SK-N-SH treated with all-trans-retinoic acid at 6 μM for 48 hours (cell line): Measurements from ENCODE around the gene STOM.

Experiments used
- ATAC-seq: fragments of 200-7000 bp; cut with Tn5 transposase; 3 replicates; pipeline ENCODE4 v1.9.1; 2020; ENCODE audit warnings: mild to moderate bottlenecking, moderate library complexity
- ARNTL ChIP-seq: fragments of 450-650 bp; formaldehyde crosslinking; IDR thresholded peaks from 2 replicates; pipeline ENCODE4 v1.5.0; 2020; ENCODE audit warnings: low read depth, mild to moderate bottlenecking, moderate library complexity, borderline replicate concordance
- BACH2 ChIP-seq: fragments of 250-450 bp; sonication (Bioruptor Pico); IDR thresholded peaks from 2 replicates; pipeline ENCODE4 v1.9.0; 2021; ENCODE audit warnings: mild to moderate bottlenecking, borderline replicate concordance
- CSDC2 ChIP-seq: fragments of 250-450 bp; sonication (Bioruptor Pico); IDR thresholded peaks from 2 replicates; pipeline ENCODE4 v1.5.0; 2020; ENCODE audit warnings: mild to moderate bottlenecking, moderate library complexity
- CSRNP3 ChIP-seq: fragments of 250-450 bp; sonication (Bioruptor Pico); IDR thresholded peaks from 2 replicates; pipeline ENCODE4 v1.5.1; 2021; ENCODE audit warnings: mild to moderate bottlenecking, moderate library complexity
- ESRRG ChIP-seq: fragments of 250-450 bp; sonication (Bioruptor Pico); IDR thresholded peaks from 2 replicates; pipeline ENCODE4 v1.6.1; 2021; ENCODE audit warnings: mild to moderate bottlenecking
- GLIS3 ChIP-seq: fragments of 250-450 bp; sonication (Bioruptor Pico); IDR thresholded peaks from 2 replicates; pipeline ENCODE4 v1.5.0; 2020; ENCODE audit warnings: mild to moderate bottlenecking, moderate library complexity
- OSR1 ChIP-seq: fragments of 250-450 bp; sonication (Bioruptor Pico); IDR thresholded peaks from 2 replicates; pipeline ENCODE4 v1.8.0; 2022; ENCODE audit warnings: moderate library complexity, mild to moderate bottlenecking, inconsistent platforms
- PATZ1 ChIP-seq: fragments of 250-450 bp; sonication (Bioruptor Pico); IDR thresholded peaks from 2 replicates; pipeline ENCODE4 v1.8.0; 2020; ENCODE audit warnings: mild to moderate bottlenecking, moderate library complexity, borderline replicate concordance
- PPARA ChIP-seq: fragments of 250-450 bp; sonication (Bioruptor Pico); IDR thresholded peaks from 2 replicates; pipeline ENCODE4 v1.5.0; 2020; ENCODE audit warnings: mild to moderate bottlenecking, borderline replicate concordance
- RARB ChIP-seq: fragments of 250-450 bp; sonication (Bioruptor Pico); IDR thresholded peaks from 2 replicates; pipeline ENCODE4 v1.8.0; 2021; ENCODE audit warnings: mild to moderate bottlenecking, moderate library complexity
- SNAI2 ChIP-seq: fragments of 250-450 bp; sonication (Bioruptor Pico); IDR thresholded peaks from 2 replicates; pipeline ENCODE4 v1.5.0; 2020; ENCODE audit warnings: mild to moderate bottlenecking, moderate library complexity
- TCF4 ChIP-seq: fragments of 250-450 bp; sonication (Bioruptor Pico); IDR thresholded peaks from 2 replicates; pipeline ENCODE4 v1.8.0; 2021; ENCODE audit warnings: mild to moderate bottlenecking, moderate library complexity, borderline replicate concordance
- TOX ChIP-seq: fragments of 250-450 bp; sonication (Bioruptor Pico); IDR thresholded peaks from 2 replicates; pipeline ENCODE4 v1.8.0; 2021; ENCODE audit warnings: mild to moderate bottlenecking, moderate library complexity, borderline replicate concordance
- TSHZ2 ChIP-seq: fragments of 250-450 bp; sonication (Bioruptor Pico); IDR thresholded peaks from 2 replicates; pipeline ENCODE4 v1.5.0; 2020; ENCODE audit warnings: mild to moderate bottlenecking, moderate library complexity
- ZC3H10 ChIP-seq: fragments of 250-450 bp; sonication (Bioruptor Pico); IDR thresholded peaks from 2 replicates; pipeline ENCODE4 v1.5.1; 2021; ENCODE audit warnings: mild to moderate bottlenecking, moderate library complexity
- ZFP3 ChIP-seq: fragments of 250-450 bp; sonication (Bioruptor Pico); IDR thresholded peaks from 2 replicates; pipeline ENCODE4 v1.5.0; 2020; ENCODE audit warnings: mild to moderate bottlenecking, moderate library complexity
- ZFP30 ChIP-seq: fragments of 450-650 bp; formaldehyde crosslinking; IDR thresholded peaks from 2 replicates; pipeline ENCODE4 v1.5.0; 2022; ENCODE audit warnings: mild to moderate bottlenecking, moderate library complexity
- ZNF70 ChIP-seq: fragments of 450-650 bp; formaldehyde crosslinking; IDR thresholded peaks from 2 replicates; pipeline ENCODE4 v1.5.0; 2020; ENCODE audit warnings: mild to moderate bottlenecking, moderate library complexity
- ZNF8 ChIP-seq: fragments of 450-650 bp; formaldehyde crosslinking; IDR thresholded peaks from 2 replicates; pipeline ENCODE4 v1.5.0; 2020; ENCODE audit warnings: mild to moderate bottlenecking, moderate library complexity

Gene STOM

GRCh38 chr9:121321016-121321503 is 49.0 kb downstream of the STOM start (continued):
- TF ChIP-seq CSRNP3, result no peak
- no peak for TF ChIP-seq RARB
- no peak for TF ChIP-seq TOX (CRISPR knock-in tag)
- TF ChIP-seq SNAI2 (CRISPR knock-in tag), result no peak
- TF ChIP-seq BACH2, result no peak
- no peak for TF ChIP-seq ZC3H10
- no peak for TF ChIP-seq ZFP3 (CRISPR knock-in tag)

- no peak for ATAC-seq
Observed at GRCh38 chr9:121319383-121319780, 50.7 kb downstream of the STOM start.

GRCh38 chr9:121318631-121319382 is 51.2 kb downstream of the STOM start:
- no peak for ATAC-seq
- TF ChIP-seq ZNF70 (CRISPR knock-in tag) (no peak), CSDC2 (no peak), TSHZ2 (CRISPR knock-in tag) (no peak), RARB (no peak), TCF4 (CRISPR knock-in tag) (no peak), PATZ1 (CRISPR knock-in tag) (no peak), BACH2 (no peak), ZC3H10 (no peak), PPARA (CRISPR knock-in tag) (no peak), ARNTL (CRISPR knock-in tag) (no peak), GLIS3 (CRISPR knock-in tag) (no peak), ZFP30 (no peak), OSR1 (no peak), ESRRG (CRISPR knock-in tag) (no peak), SNAI2 (CRISPR knock-in tag) (no peak), ZNF8 (no peak)

More at GRCh38 chr9:121319383-121319780, 50.7 kb downstream of the STOM start:
- TF ChIP-seq TSHZ2 (CRISPR knock-in tag) (no peak), ZNF8 (no peak), GLIS3 (CRISPR knock-in tag) (no peak), ZFP30 (no peak), OSR1 (no peak), CSDC2 (no peak), ZFP3 (CRISPR knock-in tag) (no peak), PATZ1 (CRISPR knock-in tag) (no peak), ZNF70 (CRISPR knock-in tag) (no peak), BACH2 (no peak), RARB (no peak), ZC3H10 (no peak)
